ENCODE data around the gene CPO.

The CPO gene

DNA sequence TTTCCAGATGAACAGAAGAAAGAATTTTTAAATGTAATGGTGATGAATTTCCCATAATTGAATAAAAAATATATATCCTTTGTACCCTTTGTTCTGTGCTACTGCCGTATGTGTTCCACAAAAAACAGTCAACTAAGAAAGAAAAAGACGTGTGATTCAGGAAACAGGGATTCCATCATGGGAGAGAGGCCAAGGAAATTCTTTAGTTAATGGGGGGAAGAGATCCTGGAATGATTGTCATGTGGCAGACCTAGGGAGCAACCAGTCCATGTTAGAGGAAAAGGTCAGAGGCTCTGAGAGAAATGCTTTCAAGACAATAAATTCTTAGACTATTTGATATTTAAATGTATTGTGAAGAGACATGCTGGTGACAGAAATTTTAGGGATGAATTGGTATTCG, 76.6 kb downstream of the CPO start:
- Histone ChIP-seq H3K4me3 (ENCODE audit: low read depth, low read length) (no peak overlapping the region), H3K9ac (ENCODE audit: low read length) (no peak overlapping the region), H3K9me3 (ENCODE audit: control insufficient read depth, insufficient read depth, low read depth, low read length) (peaks cover 13% of the 10 kb centered on the region), H3K4me1 (ENCODE audit: control insufficient read depth, insufficient read depth, low read length) (peaks cover under 1% of the 10 kb centered on the region; the same call in 1 of the 2 replicates), H3K27me3 (ENCODE audit: control insufficient read depth, insufficient read depth, low read length) (no peaks in the 10 kb centered on the region), H3K27ac (ENCODE audit: low read depth, low read length) (no peak overlapping the region), H3K36me3 (ENCODE audit: control insufficient read depth, insufficient read depth, low read length) (no peaks in the 10 kb centered on the region)
